Ascending aorta (tissue), 2 donors: Measurements from ENCODE around the gene HAUS5. TPM values are rescaled to one million over a fixed set of nuclear protein-coding genes. Genes with fewer than 3 reads are reported as not detected.

ENCODE experiments used
- DNase-seq, 2 donors: peaks; one replicate each; pipeline ENCODE4 v3.0.0-alpha.2; 2019; ENCODE audit warnings: low spot score in 2 of 2
- H3K27ac ChIP-seq, 2 donors: fragments of 200-600 bp; sonication (generic); one replicate each; pipeline ENCODE4 v1.5.1; 2016 to 2017; ENCODE audit warnings: mild to moderate bottlenecking in 1 of 2
- H3K27me3 ChIP-seq: fragments of 200-600 bp; sonication (generic); one replicate; pipeline ENCODE4 v1.5.1; 2017
- H3K36me3 ChIP-seq, 2 donors: fragments of 200-600 bp; sonication (generic); one replicate each; pipeline ENCODE4 v1.5.1; 2016
- H3K4me1 ChIP-seq, 2 donors: fragments of 200-600 bp; sonication (generic); one replicate each; pipeline ENCODE4 v1.5.1; 2016 to 2017; ENCODE audit warnings: mild to moderate bottlenecking in 1 of 2
- H3K4me3 ChIP-seq, 2 donors: fragments of 200-600 bp; sonication (generic); one replicate each; pipeline ENCODE4 v1.5.1; 2016 to 2017; ENCODE audit warnings: mild to moderate bottlenecking in 1 of 2
- H3K9me3 ChIP-seq, 2 donors: fragments of 200-600 bp; sonication (generic); one replicate each; pipeline ENCODE4 v1.5.1; 2016
- CTCF ChIP-seq, 3 experiments: fragments of 200-600 bp in 2 of 3; fragments of 450-650 bp in 1 of 3; sonication (generic) in 2 of 3; IDR thresholded peaks; one replicate each; pipeline ENCODE4 v1.5.1; 2016 to 2019; ENCODE audit warnings: antibody characterized with exemption in 3 of 3, mild to moderate bottlenecking in 1 of 3, moderate library complexity in 1 of 3
- intact Hi-C: fragments of 100-400 bp; cut with DNase I; formaldehyde crosslinking; loops from one replicate; pipeline ENCODE4 v1.15.1; 2023
- total RNA-seq: library from RNA; depleted of rRNA; stranded (reverse); fragments of >200 nt; gene quantifications from one replicate; pipeline ENCODE4 v1.1.0, GENCODE V29; 2016

Gene HAUS5
- total RNA-seq, 1 donor from 2014 or later = 1.9 TPM

DNA sequence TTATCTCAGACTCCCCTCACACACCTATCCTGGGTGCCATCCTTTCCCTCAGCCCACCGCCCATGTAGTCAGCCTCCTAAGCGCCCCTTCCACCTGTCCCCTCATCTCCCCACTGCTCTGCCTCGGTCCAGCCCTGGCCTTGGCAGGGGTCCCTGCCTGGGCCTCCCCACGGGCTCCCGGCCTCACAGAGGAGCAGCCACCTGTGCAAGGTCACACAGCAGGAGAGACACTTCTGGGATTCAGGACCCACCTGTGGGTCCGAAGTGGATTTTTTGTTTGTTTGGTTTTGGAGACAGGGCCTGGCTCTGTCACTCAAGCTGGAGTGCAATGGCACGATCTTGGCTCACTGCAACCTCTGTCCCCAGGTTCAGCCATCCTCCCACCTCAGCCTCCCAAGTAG, 53.1 kb downstream of the HAUS5 start:
- no peaks in the 10 kb centered on the region for H3K27me3 ChIP-seq
- H3K27ac ChIP-seq = no peak overlapping the region
- no peaks in the 10 kb centered on the region for H3K4me1 ChIP-seq
- H3K36me3 ChIP-seq = peaks cover 0 to 34% of the 10 kb centered on the region in 2 donors
- no peak overlapping the region for H3K4me3 ChIP-seq
- intact Hi-C loops = no loop called here
- H3K9me3 ChIP-seq = no peaks in the 10 kb centered on the region
- TF ChIP-seq CTCF (IDR thresholded peaks at IDR 0.05) = no peak
- DNase-seq = no peak

- intact Hi-C loops = no loop called here
- Histone ChIP-seq H3K27ac (no peak within 1 kb of the TSS), H3K36me3 (peaks cover 0 to 27% of the 10 kb centered on the region in 2 donors), H3K4me1 (no peaks in the 10 kb centered on the region), H3K9me3 (no peaks in the 10 kb centered on the region), H3K27me3 (no peaks in the 10 kb centered on the region), H3K4me3 (no peak within 1 kb of the TSS)
- no peak for TF ChIP-seq CTCF (IDR thresholded peaks at IDR 0.05)
- DNase-seq = no peak
Observed at GRCh38 chr19:35666251-35666913, 53.8 kb downstream of the HAUS5 start, which contains the start of gene UPK1A. UPK1A (plus strand) TSS chr19:35666517; CDS start chr19:35666813, 296 bp downstream.

GRCh38 chr19:35669566-35669965, 57.0 kb downstream of the HAUS5 start:
- TF ChIP-seq CTCF (IDR thresholded peaks at IDR 0.05) = no peak
- Histone ChIP-seq H3K4me1 (no peaks in the 10 kb centered on the region), H3K27me3 (no peaks in the 10 kb centered on the region), H3K4me3 (no peak overlapping the region), H3K9me3 (no peaks in the 10 kb centered on the region), H3K27ac (no peak overlapping the region), H3K36me3 (no peaks in the 10 kb centered on the region)
- intact Hi-C loops = no loop called here
- DNase-seq = no peak

- Histone ChIP-seq H3K36me3 (no peaks in the 10 kb centered on the region), H3K27me3 (no peaks in the 10 kb centered on the region), H3K9me3 (no peaks in the 10 kb centered on the region), H3K27ac (no peak overlapping the region), H3K4me1 (no peaks in the 10 kb centered on the region), H3K4me3 (no peak overlapping the region)
- no peak for DNase-seq
- intact Hi-C loops = no loop called here
- no peak for TF ChIP-seq CTCF (IDR thresholded peaks at IDR 0.05)
Observed at GRCh38 chr19:35669974-35670373, 57.4 kb downstream of the HAUS5 start.

DNA sequence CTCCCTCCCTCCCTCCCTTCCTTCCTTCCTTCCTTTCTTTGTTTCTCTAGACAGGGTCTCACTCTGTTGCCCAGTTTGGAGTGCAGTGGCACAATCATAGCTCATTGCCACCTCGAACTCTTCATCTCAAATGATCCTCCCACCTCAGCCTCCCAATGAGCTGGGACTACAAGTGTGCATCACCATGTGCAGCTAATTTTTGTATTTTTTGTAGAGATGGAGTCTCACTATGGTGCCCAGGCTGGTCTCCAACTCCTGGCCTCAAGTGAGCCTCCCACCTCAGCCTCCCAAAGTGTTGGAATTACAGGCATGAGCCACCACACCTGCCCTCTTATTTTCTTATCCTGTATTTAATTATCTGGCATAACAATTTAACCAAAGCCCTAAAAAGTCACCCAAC, 58.2 kb downstream of the HAUS5 start:
- no peaks in the 10 kb centered on the region for H3K4me1 ChIP-seq
- intact Hi-C loops = no loop called here

More for the DNA sequence above, 58.2 kb downstream of the HAUS5 start:
- no peak overlapping the region for H3K27ac ChIP-seq
- TF ChIP-seq CTCF (IDR thresholded peaks at IDR 0.05) = no peak
- H3K9me3 ChIP-seq = no peaks in the 10 kb centered on the region
- no peak for DNase-seq
- H3K36me3 ChIP-seq = no peaks in the 10 kb centered on the region
- H3K27me3 ChIP-seq = peaks cover 3% of the 10 kb centered on the region
- H3K4me3 ChIP-seq = no peak overlapping the region
